Activated T-helper 2 cell treated with anti-CD3 and anti-CD28 coated beads, Interferon-gamma antibody, Interleukin-2, Interleukin-4, amounts not matched to agents 10 μg/mL and 5 μg/mL and 100 μg/mL, durations not matched to agents 14 hours and 24 hours and 36 hours (primary cell): Measurements from ENCODE around the gene SERPINA1. TPM values are rescaled to one million over a fixed set of nuclear protein-coding genes. Genes with fewer than 3 reads are reported as not detected.

Experiments used
- DNase-seq: peaks from one replicate; pipeline ENCODE4 v3.0.0; 2021; ENCODE audit warnings: low spot score
- H3K27ac Mint-ChIP-seq: one replicate; pipeline ENCODE4 v1.8.0; 2021; ENCODE audit warnings: mixed read lengths
- H3K27me3 Mint-ChIP-seq: one replicate; pipeline ENCODE4 v1.8.0; 2021; ENCODE audit warnings: low read depth, mixed read lengths
- H3K36me3 Mint-ChIP-seq: one replicate; pipeline ENCODE4 v1.8.0; 2021; ENCODE audit warnings: low read depth, mixed read lengths
- H3K4me1 Mint-ChIP-seq: one replicate; pipeline ENCODE4 v1.8.0; 2021; ENCODE audit warnings: low read depth, mixed read lengths
- H3K4me3 Mint-ChIP-seq: one replicate; pipeline ENCODE4 v1.8.0; 2021; ENCODE audit warnings: low read depth, mild to moderate bottlenecking, moderate library complexity, mixed read lengths
- H3K9me3 Mint-ChIP-seq: one replicate; pipeline ENCODE4 v1.8.0; 2021; ENCODE audit warnings: mixed read lengths
- intact Hi-C: fragments of 100-400 bp; cut with micrococcal nuclease; formaldehyde crosslinking; loops from one replicate; pipeline ENCODE4 v1.15.1; 2023
- total RNA-seq: library from RNA; stranded (reverse); gene quantifications from 2 replicates; pipeline ENCODE4 v1.2.3, GENCODE V29; 2022

The SERPINA1 gene
- total RNA-seq, 1 donor from 2014 or later, result 1.3 TPM

DNA sequence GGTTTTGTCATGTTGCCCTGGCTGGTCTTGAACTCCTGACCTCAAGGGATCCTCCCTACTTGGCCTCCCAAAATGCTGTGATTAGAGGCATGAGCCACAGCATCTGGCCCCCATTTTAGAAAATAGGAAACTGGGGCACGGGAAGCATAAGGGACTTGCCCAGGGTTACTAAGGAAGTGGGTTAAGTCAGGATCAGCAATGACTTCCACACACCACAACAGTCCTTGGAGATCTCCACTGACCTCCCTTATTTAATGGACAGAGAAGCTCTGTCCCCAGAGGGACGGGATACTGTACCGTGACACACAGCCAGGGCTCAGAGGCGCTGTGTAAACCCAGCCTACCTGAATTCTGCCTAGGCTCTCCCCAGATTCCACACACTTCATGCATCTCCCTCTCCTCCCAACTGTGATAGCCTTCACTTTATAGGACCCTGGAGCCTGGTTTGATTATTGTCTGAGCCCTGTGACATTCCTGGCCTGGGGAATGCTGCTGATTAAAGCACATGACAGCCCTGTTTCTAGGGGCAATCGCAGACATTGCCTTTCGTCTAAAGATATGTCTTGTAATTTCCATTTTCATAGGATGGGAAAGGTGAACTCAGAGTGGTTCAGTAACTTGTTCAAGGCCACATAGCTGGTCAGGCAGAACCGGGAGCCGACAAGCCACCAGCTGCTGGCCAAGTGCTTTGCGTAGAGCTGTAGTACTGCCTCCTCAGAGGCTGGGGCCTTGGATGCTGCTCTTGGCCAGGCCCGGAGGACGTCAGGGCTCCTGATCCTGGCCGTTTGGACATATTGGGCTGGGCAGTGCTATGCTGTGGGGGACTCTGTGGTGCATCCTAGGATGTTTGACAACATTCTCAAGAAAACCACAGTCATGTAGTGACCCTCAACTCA lies 20.8 kb downstream of the SERPINA1 start:
- H3K4me1 Mint-ChIP-seq, result no peaks in the 10 kb centered on the region
- H3K4me3 Mint-ChIP-seq, result no peak overlapping the region
- H3K27ac Mint-ChIP-seq, result no peak overlapping the region
- no peak for DNase-seq
- H3K27me3 Mint-ChIP-seq, result no peaks in the 10 kb centered on the region
- H3K9me3 Mint-ChIP-seq, result no peaks in the 10 kb centered on the region
- H3K36me3 Mint-ChIP-seq, result no peaks in the 10 kb centered on the region
- intact Hi-C loops, result no loop called here

DNA sequence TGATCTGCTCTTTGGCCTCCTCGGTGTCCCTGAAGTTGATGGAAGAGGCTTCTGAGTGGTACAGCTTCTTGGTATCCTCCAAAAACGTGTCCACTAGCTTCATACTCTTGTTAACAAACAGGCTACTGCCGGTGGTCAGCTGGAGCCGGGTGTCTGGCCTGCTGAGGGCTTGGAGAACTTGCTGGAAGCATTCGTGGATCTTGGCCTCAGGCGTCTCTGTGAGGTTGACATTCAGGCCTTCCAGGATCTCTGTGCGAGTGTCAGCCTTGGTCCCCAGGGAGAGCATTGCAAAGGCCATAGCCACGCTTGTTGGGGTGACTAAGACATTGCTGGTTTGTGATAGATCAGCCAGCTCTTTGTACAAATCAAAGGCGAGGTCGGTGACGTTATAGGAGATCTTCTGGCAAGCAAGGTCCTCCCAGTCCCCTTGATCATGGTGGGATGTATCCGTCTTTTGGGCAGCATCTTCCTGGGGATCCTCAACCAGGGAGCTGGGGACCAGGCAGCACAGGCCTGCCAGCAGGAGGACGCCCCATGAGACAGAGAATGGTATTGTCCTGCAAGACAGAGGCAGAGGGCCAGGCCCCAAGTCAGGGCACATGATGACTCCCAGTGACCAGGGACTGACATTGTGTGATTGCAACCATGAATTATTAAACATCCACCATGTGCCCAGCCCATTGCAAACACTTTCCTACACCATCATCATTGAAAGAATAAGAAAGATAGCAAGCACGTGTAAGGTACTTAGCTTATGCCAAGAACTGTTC lies 22.1 kb downstream of the SERPINA1 start, which contains the start of gene SERPINA2:
SERPINA2 (minus strand) TSS at position 553 of the 770 bp plus-strand sequence.
- intact Hi-C loops, result no loop called here
- H3K27ac Mint-ChIP-seq, result no peak within 1 kb of the TSS
- H3K27me3 Mint-ChIP-seq, result no peaks in the 10 kb centered on the region
- no peaks in the 10 kb centered on the region for H3K9me3 Mint-ChIP-seq
- no peaks in the 10 kb centered on the region for H3K36me3 Mint-ChIP-seq
- no peak within 1 kb of the TSS for H3K4me3 Mint-ChIP-seq
- DNase-seq, result no peak
- H3K4me1 Mint-ChIP-seq, result no peaks in the 10 kb centered on the region

DNA sequence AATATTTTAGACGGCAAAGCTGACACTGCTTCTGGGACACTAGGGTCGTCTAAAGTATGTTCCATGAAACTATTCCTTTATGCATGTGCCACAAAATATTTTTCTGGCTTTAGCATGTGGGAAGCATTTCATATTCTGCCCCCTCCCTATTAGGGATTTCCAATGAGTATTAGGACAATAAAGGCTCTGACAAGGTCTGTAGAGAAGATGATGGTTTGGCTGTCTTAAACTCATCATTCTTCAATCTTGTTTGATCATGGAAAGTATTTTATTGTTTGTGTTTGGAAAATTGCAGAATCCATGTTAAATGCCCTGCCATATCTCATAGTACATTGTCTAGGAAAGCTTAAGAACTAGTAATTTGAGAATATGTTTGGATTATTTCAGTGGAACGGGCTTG lies 22.8 kb downstream of the SERPINA1 start:
- H3K36me3 Mint-ChIP-seq, result no peaks in the 10 kb centered on the region
- H3K27me3 Mint-ChIP-seq, result no peaks in the 10 kb centered on the region
- no peak overlapping the region for H3K27ac Mint-ChIP-seq
- DNase-seq, result no peak
- H3K9me3 Mint-ChIP-seq, result no peaks in the 10 kb centered on the region
- H3K4me1 Mint-ChIP-seq, result no peaks in the 10 kb centered on the region
- H3K4me3 Mint-ChIP-seq, result no peak overlapping the region
- intact Hi-C loops, result no loop called here

DNA sequence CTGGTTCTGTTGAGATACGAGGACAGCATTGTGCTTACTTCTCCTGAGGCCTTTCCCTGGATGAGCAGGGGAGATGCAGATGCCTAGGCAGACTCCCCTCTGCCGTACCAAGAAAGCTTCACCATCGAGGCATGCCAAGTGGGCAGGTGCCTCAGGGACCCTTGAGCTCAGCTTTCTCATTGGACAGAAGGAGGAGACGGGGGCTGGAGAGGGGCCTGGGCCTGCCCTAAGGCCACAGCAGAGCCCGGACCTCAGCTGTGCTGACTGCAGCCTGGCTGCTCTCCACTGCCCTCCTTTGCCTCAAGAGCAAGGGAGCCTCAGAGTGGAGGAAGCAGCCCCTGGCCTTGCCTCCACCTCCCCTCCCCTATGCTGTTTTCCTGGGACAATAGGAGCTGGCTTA lies 23.4 kb downstream of the SERPINA1 start:
- H3K9me3 Mint-ChIP-seq, result no peaks in the 10 kb centered on the region
- H3K36me3 Mint-ChIP-seq, result no peaks in the 10 kb centered on the region
- intact Hi-C loops, result loop anchor here (1.0 kb wide), 1 partner anchor 15 kb away; no protein-coding TSS in a partner anchor
- H3K27me3 Mint-ChIP-seq, result no peaks in the 10 kb centered on the region
- no peak for DNase-seq
- H3K4me3 Mint-ChIP-seq, result no peak overlapping the region
- H3K27ac Mint-ChIP-seq, result no peak overlapping the region
- no peaks in the 10 kb centered on the region for H3K4me1 Mint-ChIP-seq

DNA sequence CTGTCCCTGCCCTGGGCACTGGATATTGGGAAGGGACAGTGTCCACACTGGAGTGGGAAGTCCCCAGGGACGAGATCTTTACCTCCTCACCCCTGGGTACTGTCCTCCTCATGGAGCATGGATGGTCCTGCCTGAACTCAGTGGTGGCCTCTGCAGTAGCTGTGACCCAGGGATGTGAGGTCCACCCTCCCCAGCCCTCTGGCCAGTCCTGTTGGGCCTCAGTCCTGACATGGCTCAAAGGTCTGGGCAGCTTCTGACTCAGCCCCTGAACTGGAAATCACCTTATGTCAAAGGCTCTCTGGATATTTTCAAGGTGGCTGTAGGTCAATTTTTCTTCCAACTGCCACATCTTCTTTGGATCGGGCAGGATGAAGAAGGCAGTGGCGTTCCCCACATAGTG lies 24.4 kb downstream of the SERPINA1 start:
- Mint-ChIP-seq H3K9me3 (no peaks in the 10 kb centered on the region), H3K36me3 (no peaks in the 10 kb centered on the region), H3K4me1 (no peaks in the 10 kb centered on the region), H3K27ac (no peak overlapping the region), H3K4me3 (no peak overlapping the region), H3K27me3 (no peaks in the 10 kb centered on the region)
- no peak for DNase-seq
- intact Hi-C loops, result loop anchor here (1.0 kb wide), 1 partner anchor 16 kb away; no protein-coding TSS in a partner anchor

DNA sequence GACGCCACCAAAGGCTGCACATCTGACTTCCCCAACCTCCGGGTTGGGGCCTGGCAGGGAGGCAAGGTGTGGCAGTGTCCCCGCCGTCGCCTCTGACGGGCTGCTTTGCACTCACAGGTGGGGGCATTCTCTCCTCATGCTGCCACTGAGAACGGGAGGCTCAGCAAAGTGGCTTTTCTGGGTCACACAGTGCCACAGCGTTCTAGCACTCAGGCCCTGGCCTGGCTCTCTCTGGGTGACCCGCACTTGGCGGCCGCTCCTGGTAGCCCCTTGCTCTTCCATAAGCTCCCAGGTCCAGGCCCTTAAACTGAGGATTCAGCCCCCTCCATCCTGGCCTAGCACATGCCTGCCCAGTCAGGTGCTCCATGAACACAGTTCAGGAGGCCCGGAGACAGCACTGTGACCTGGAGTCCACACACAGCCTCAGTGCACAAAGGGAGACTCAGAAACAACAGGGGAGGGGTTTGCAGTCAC lies 25.2 kb downstream of the SERPINA1 start:
- intact Hi-C loops, result no loop called here

DNA sequence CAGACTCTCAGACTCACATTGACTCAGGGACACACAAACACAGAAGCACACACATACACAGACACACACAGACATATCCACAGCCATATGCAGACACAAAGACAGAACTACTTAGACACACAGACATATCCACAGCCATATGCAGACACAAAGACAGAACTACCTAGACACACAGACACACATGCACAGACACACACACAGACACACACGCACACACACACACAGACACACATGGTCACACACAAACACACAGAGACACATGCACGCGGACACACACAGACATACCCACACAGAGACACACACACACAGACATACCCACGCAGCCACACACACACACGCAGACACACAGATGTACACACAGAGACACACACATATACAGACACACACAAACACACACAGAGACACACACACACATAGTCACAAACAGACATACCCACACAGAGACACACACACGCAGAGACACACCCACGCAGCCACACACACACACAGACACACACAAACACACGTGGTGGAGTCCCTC lies 25.7 kb downstream of the SERPINA1 start:
- Mint-ChIP-seq H3K27ac (no peak overlapping the region), H3K36me3 (no peaks in the 10 kb centered on the region)
- intact Hi-C loops, result no loop called here

More for the DNA sequence above, 25.2 kb downstream of the SERPINA1 start:
- Mint-ChIP-seq H3K9me3 (no peaks in the 10 kb centered on the region), H3K36me3 (no peaks in the 10 kb centered on the region), H3K27ac (no peak overlapping the region), H3K4me3 (no peak overlapping the region), H3K4me1 (no peaks in the 10 kb centered on the region), H3K27me3 (no peaks in the 10 kb centered on the region)
- no peak for DNase-seq

DNA sequence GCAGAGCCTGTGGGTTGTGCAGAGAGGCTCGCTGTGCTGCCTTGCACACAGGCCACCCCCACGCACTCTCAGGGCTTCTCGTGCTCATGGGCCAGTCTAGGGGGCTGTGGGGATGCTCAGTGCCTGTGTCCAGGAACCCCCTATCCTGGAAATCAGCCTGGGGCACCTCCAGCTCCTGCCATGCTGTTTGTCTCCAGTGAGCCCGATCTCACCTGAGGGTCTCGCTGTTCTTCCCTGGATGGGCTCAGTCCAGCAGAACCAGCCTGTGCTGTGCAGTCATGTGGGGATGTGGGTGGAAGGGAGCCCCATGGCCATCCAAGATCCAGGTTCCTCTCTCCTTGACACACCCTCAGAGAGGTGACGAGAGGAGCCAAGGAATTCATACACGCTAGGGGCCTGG lies 26.7 kb downstream of the SERPINA1 start:
- no peak overlapping the region for H3K27ac Mint-ChIP-seq
- H3K27me3 Mint-ChIP-seq, result peaks cover 4% of the 10 kb centered on the region
- no peak for DNase-seq
- no peaks in the 10 kb centered on the region for H3K4me1 Mint-ChIP-seq
- H3K9me3 Mint-ChIP-seq, result no peaks in the 10 kb centered on the region
- no peaks in the 10 kb centered on the region for H3K36me3 Mint-ChIP-seq
- H3K4me3 Mint-ChIP-seq, result no peak overlapping the region
- intact Hi-C loops, result no loop called here

More for the DNA sequence above, 25.7 kb downstream of the SERPINA1 start:
- no peak overlapping the region for H3K4me3 Mint-ChIP-seq
- no peaks in the 10 kb centered on the region for H3K4me1 Mint-ChIP-seq
- no peak for DNase-seq
- H3K27me3 Mint-ChIP-seq, result peaks cover 2% of the 10 kb centered on the region
- no peaks in the 10 kb centered on the region for H3K9me3 Mint-ChIP-seq

DNA sequence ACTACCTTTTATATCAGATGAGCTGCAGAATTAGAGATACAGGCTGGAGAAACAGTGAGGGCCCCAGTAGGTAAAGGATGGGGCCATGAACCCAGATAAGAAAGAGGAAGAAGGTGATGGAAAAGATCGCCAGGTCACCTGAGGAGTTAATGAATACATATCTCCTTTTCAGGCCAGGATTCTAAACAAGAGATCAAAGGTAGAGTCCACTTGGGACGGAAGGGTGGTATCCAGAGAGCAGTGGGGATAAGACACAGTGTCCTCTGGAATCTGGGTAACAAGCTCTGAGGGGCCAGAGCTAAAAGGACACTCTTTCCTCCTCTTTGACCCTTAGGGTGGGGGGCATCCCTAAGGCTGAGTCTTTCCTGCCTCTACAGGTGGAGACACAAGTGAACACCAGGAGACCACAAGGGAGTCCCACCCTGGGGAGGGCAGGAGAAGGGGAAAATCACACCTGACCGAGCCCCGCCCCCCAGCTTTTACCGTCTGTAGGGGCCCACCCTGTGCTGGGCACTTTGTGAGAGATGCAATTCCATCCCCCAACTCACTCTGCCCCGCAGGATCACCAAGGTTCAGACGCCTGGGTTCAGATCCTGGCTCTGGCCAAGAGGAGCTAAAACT lies 27.3 kb downstream of the SERPINA1 start:
- no peak for DNase-seq
- Mint-ChIP-seq H3K27me3 (peaks cover 8% of the 10 kb centered on the region), H3K27ac (no peak overlapping the region), H3K4me3 (no peak overlapping the region), H3K9me3 (no peaks in the 10 kb centered on the region), H3K36me3 (no peaks in the 10 kb centered on the region), H3K4me1 (no peaks in the 10 kb centered on the region)
- intact Hi-C loops, result no loop called here

DNA sequence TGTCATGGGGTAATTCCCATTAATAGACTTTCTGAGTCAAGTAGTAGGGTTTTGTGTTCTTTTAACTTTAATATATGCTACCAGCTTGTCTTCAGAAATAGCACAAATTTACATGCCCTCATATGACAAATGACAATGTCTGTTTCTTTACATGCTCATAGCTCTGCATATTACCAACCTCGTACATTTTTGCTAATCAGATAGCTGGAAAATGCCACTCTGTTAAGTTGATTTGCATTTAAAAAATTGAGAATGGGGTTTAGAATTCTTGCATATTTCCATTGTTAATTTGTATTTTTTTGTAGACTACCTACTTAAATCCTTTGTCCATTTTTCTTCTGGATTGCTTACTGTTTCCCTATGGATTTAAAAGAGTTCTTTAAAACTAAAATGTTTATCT lies 31.2 kb downstream of the SERPINA1 start:
- intact Hi-C loops, result no loop called here
- Mint-ChIP-seq H3K9me3 (peaks cover 3% of the 10 kb centered on the region), H3K4me1 (peaks cover 2% of the 10 kb centered on the region), H3K36me3 (no peaks in the 10 kb centered on the region), H3K27me3 (peaks cover 9% of the 10 kb centered on the region), H3K27ac (no peak overlapping the region), H3K4me3 (no peak overlapping the region)
- no peak for DNase-seq

DNA sequence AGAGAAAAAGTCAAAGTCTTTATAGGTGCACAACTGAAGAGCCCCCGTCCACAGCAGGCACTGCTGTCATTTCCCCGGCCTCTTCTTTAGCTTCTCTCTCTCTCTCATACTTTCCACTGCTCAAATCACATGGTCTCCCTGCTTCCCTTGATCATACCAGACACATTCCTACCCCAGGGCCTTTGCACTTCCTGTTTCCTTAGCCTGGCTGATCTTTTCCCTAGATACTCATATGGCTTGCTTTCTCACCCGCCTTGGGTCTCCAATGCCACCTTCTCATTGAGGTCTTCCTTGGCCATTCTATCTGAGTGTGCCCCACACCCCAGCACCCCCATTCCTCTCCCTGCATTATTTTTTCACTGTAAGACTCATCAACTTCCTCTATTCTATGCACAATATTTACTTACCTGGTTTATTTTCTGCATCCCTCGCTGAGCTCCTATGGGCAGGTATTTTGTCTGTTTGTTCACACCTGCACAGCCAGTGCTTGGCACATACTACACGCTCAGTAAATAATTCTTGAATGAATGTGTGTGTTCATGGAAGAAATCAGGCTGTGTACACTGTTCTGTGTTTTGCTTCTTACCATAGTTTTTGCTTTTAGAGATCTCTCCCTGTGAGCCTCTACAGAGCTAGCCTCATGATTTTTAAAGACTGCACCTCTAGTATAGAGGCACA lies 31.9 kb downstream of the SERPINA1 start:
- Mint-ChIP-seq H3K27me3 (peaks cover 9% of the 10 kb centered on the region), H3K27ac (no peak overlapping the region), H3K4me1 (peaks cover 2% of the 10 kb centered on the region), H3K4me3 (no peak overlapping the region), H3K9me3 (peaks cover 8% of the 10 kb centered on the region), H3K36me3 (no peaks in the 10 kb centered on the region)
- intact Hi-C loops, result no loop called here
- no peak for DNase-seq

DNA sequence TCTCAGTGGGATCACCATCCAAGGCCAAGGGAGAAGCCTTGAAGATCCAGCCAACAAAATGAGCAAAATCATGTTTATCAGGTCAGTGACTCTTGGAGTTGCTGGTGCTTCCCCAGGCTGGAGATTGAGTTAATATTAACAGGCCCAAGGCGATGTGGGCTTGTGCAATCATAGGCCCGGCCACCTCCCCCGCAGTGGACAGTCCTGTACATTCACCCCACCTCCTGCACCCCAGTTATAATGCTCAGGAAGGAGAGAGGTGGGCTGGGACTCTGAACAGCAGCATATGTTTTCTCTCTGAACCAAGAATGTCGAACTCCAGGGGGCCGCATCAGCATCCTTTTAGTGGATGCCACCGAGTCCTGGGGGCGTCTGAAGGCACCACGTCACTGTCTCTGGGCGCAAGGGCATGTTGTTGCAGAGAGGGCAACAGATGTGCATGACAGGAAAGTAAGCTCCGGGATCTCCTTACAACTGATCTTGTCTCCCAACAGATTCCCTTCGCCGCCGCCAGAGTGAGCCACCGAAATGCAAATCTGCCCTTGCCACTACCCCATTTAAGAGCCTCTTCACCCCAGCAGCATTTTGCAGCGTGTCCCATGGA lies 33.1 kb downstream of the SERPINA1 start:
- Mint-ChIP-seq H3K4me1 (peaks cover 2% of the 10 kb centered on the region), H3K36me3 (no peaks in the 10 kb centered on the region), H3K27ac (no peak overlapping the region), H3K9me3 (peaks cover 8% of the 10 kb centered on the region), H3K4me3 (no peak overlapping the region), H3K27me3 (peaks cover 9% of the 10 kb centered on the region)
- intact Hi-C loops, result no loop called here
- DNase-seq, result no peak
